HG03159 (cell line): ENCODE data around the gene LOXL3.

Experiments used
- ATAC-seq: cut with Tn5 transposase; IDR thresholded peaks from one replicate; pipeline ENCODE4 v1.9.1; 2021; ENCODE audit warnings: mild to moderate bottlenecking, moderate library complexity; ENCODE audit not compliant: unreplicated experiment

The LOXL3 gene

DNA sequence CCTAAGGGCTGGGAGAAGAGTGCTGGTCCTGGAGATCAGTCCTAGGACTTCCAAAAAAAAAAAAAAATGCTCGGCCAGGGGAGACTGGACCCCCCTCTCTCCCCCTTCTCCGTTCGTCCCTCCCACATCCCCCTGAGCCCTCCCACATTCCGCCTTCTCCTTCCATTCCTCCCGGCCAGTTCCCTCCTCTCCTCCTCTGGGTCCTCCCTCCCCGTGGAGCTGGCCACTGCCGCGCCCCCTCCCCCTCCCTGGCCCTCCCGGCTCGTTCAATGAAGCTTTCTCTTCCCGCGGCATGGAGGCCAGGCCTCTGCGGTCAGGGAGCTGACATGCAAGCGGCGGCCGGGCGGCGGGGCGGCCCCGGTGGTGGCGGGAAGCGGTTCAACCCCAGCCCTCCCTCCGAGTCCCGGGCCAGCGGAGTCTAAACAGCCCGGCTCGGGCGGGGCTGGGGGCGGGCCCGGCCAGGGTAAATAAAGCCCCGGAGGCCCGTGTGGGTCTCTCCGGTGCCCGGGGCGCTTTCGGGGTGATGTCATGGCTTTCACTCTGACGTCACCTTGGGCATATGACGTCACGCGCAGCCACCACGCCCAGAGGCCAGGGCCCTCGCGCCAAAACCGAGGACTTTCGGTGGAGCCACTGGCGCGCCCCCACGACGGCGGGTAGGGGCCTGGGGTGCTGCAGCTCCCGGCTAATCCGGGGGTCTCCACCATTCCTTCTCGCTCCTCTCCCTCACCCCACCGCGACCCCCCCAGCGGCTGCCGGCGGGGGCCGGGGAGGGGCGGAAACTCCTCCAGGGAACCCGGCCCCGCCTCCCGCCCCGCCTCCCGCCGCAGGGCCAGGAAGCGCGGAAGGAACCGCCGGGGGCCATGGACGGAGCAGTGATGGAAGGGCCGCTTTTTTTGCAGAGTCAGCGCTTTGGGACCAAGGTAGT lies at the start of gene LOXL3, which contains the start of gene DOK1:
TSS of gene LOXL3 (minus strand) at position 51 of the 928 bp plus-strand sequence. CDS start 1,308 bp downstream, outside the sequence.
TSS of gene DOK1 (plus strand) at position 829 of the 928 bp plus-strand sequence. CDS start at position 864, 35 bp downstream.
- ATAC-seq, result peak; percentile 60

GRCh38 chr2:74602586-74603281 lies 49.0 kb upstream of the LOXL3 start:
- no peak for ATAC-seq

- no peak for ATAC-seq
These were observed 45.9 kb upstream of the LOXL3 start for GRCh38 chr2:74599676-74600075.

DNA sequence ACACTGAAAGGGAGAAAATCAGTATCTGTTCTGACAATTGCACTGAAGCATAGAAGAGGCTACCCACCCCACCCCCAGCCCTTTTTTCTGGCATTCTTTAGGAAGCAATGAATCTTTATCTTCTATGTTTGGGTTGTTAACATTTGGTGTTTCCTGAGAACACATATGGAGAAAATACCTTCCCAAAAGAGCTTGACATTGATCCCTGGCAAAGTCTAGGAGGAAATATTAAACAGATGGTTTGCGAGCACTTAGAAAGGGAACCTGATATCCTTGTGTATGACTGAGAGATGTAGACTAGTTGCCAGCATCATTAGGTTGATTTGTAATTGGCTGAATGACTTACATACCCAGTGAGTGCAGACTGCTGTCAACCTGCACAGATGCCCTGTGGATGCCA lies 43.7 kb upstream of the LOXL3 start:
- no peak for ATAC-seq

DNA sequence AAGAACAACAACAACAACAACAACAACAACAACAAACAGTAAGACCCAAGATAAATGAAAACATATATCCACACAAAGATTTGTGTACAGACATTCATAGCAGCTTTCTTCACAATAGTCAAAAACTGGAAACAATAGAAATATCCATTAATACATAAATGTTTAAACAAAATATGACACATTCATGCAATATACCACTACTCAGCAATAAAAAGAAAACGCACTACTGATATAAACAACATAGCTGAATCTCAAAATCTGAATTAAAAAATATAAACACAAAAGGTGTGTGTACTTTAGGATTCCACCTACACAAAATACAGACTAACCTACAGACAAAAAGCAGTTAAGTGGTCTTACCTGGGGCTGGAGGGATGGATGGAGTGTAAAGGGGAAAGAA lies 42.8 kb upstream of the LOXL3 start:
- ATAC-seq, result no peak

DNA sequence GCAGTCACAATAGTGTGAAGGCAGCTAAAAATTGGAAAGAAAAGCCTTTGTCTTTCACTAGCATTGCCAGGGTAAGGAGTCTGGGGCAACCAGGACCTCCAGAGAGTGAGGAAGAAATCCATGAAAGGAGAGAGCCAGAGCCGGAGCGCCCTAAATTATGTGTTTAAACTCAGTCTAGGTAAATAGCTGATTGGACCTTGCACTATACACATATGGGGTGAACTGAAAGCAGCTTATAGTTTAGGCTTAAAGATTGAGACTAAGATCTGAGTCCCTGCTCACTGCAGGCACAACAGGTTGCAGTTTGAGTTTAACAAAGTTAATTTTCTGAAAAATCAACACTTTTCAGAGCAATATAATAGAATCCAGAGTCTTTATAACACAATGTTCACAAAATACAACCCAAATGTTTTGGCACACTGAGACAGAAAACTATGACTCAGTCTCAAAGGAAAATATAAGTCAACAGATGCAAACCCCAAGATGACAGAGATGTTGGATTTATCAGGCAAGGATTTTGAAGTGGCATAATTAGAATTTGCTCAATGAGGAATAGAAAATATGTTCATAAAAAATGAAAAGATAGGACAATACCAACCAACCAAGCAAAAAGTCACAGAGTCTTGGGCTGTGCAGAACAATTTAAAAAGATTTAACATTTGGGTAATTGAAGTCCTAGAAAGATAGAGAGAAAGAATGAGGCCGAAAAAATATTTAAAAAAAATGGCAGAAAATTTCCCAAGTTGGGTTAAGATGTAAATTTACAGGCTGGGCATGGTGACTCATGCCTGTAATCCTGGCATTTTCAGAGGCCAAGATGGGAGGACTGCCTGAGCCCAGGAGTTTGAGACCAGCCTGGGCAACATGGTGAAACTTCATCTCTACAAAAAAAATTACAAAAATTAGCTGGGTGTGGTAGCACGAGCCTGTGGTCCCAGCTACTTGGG lies 40.4 kb upstream of the LOXL3 start:
- no peak for ATAC-seq

- ATAC-seq, result no peak
These were observed 34.9 kb upstream of the LOXL3 start for GRCh38 chr2:74588664-74589063.

- ATAC-seq, result peak; percentile 59
These were observed 34.0 kb upstream of the LOXL3 start for GRCh38 chr2:74587664-74588277.

DNA sequence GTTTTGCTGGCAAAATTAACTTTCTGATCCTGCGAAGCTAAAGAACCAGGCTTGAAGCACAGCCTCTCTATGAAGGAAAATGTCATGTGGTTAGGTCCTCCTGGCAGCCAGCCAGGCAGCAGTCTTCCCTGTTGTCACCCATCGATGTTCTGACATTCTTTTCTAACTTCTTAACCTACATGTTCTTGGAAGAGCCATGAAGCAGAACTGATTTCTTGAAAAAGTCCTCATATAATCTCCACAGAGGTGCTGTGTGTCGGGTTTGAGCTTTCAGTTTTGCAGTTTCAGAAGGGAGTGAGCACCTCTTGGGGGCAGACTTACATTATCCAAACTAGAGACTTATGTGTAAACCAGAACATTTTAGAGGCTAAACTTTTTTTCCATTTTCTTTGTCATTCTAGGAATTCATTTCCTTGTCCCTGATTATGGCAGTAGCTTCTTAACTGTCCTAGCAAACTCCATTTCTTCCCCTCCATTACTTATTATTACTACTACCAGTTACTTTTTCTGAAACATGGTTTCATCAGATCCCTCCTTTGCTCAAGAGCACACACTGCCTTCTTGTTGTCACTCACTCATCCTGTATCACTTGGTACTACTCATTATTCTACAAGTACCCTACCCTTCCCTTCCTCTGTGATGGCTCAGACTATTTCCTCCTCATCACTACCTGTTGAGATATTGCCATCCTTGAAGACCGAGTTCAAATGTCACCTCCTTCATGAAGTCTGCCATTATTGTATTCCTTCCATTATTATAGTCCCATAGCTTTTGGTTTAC lies 31.9 kb upstream of the LOXL3 start:
- ATAC-seq, result peak; percentile 39

DNA sequence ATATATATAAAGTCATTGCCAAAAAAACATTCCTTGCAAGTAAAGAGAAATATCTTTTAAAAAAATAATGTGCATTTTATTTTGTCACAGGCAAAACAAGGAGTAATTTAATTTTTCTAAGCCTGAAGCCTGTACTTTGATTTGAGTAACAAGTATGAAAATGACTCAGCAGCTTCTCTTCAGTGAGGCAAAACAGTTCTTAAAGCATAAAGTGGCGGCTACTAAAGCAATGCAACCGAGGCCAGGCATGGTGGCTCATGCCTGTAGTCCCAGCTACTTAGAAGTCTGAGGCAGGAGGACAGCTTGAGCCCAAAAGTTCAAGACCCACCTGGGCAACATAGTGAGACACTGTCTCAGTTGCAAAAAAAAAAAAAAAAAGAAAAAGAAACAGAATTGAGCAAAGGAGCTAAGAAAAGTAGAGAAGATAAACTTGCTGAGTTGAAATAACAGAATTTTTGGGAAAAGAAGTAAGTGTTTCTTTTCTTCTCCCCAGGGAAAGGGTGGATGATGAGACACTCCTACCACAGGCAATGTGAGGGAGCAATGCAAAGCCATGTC lies 30.4 kb upstream of the LOXL3 start:
- ATAC-seq, result peak; percentile 41

DNA sequence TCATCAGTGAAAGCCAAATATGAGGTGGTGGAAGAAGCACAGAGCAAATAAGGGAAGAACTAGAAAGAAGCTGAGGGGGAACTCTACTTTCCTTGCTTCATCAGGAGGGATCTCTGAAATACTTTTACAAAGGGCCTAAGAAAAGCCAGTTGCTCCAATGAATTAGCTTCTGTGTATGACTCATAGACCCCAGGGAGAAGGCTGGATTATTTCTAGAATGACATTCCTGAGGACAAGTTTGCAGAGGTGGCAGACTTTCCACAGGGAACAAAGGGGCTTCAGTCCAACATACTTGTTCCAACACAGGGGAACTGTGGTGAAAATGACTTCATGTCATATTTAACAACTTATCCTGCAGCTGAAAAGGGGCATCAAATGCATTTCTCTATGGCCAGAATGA lies 29.8 kb upstream of the LOXL3 start:
- ATAC-seq, result no peak

GRCh38 chr2:74582184-74582583 lies 28.4 kb upstream of the LOXL3 start:
- ATAC-seq, result no peak

DNA sequence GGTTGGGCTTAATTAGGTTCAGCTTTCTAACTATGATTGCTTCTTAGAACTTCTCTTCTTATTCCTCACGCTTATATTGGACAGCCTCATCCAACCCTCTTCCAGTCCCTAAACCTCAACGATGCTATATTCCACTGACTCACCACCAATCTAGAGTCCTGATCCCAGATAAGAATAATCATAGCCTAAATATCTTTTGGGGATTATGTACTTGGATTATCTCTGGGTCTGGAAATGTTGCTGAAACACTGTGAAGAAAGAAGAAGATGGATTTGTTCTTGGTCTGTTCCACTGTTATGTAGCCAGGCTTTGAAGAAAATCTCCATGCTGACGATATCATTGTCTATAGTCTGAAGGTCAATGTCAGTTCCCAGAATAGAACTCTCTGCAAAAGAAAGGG lies 27.7 kb upstream of the LOXL3 start:
- ATAC-seq, result no peak

DNA sequence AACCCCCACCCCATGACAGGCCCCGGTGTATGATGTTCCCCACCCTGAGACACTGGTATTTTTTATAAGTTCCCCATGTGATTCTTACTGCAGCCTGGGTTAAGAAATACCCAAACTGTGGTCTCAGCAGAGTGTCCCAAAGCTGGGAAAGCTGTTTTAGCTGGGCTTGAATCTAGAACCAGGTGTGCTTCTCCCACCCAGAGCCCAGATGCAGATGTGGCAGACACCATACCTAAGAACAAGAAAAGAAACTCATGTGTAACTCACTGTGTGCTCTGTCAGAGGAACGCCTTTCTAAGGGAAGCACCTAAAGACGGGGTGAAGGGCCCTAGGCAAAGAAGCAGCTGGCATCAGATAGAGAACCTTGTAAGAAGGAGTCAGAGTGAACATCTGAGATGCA lies 24.7 kb upstream of the LOXL3 start:
- ATAC-seq, result no peak

GRCh38 chr2:74577448-74577847 lies 23.7 kb upstream of the LOXL3 start:
- ATAC-seq, result peak; percentile 49

DNA sequence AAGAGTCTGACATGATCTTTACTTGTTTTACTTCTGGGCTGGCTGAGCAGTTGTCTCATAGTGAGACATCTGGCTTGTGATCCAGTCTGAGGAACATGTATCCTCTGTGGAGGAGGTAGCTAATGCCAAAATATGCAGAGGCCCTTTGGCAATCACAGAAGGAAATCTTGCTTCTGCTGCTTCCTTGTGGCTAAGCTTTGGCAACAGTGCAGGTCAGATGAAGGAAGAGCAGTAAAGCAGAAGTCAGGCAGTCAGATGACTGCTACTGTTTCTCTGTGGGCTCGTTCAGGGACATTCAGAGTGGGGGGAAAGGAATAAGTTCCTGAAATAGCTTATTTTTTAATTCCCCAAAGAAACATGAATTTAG lies 23.1 kb upstream of the LOXL3 start:
- no peak for ATAC-seq

DNA sequence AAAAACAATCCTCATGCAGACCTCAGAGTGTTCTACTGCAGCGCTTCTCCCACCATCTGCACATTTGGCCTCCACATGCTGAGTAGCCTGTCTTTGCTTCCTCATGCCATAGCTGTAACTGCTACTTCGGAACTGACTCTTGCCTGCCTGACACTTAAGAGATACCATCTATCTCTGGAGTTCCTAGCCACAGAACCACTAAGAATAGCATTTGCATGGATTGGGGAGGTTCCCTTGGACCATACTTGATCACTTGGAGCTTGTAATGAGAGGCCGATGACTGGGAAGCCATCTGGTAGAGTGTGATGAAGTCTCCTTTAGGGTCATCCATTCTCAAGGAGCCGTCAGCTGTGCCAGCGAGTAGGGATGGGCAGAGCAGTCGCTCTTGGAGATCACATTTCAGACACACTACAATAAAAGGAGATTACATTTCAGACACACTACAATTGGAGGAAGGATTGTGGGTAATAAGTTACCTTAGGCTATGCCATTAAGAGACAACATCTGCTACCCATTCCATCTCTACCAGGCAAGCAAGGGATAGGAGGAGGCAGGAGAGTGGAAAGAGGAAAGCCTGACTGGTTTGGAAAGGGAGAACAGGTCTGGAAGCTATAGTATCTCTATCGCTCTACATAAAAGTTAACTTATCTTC lies 22.6 kb upstream of the LOXL3 start:
- no peak for ATAC-seq

GRCh38 chr2:74575320-74575719 lies 21.6 kb upstream of the LOXL3 start:
- ATAC-seq, result no peak
